SJSA1 (cell line): Measurements from ENCODE around the gene ZNF77. TPM values are rescaled to one million over a fixed set of nuclear protein-coding genes. Genes with fewer than 3 reads are reported as not detected.
"Not testable (repeated sequence)": the region's sequence is repeated elsewhere in the genome, so short reads cannot be mapped to it uniquely, and the experiment has no call there.

Experiments used
- DNase-seq, 2 experiments: peaks; one replicate each; pipeline ENCODE4 v3.0.0-alpha.2; 2015 to 2020; ENCODE audit warnings: low spot score in 2 of 2, low read depth in 1 of 2
- H3K27ac ChIP-seq: fragments of 250-450 bp; sonication (Bioruptor Pico); 2 replicates; pipeline ENCODE4 v1.5.1; 2020; ENCODE audit warnings: mild to moderate bottlenecking, moderate library complexity
- H3K27me3 ChIP-seq: fragments of 250-450 bp; sonication (Bioruptor Pico); replicated peaks from 2 replicates; pipeline ENCODE4 v1.5.1; 2020; ENCODE audit warnings: mild to moderate bottlenecking, moderate library complexity
- H3K36me3 ChIP-seq: fragments of 250-450 bp; sonication (Bioruptor Pico); 2 replicates; pipeline ENCODE4 v1.5.1; 2020; ENCODE audit warnings: mild to moderate bottlenecking
- H3K4me1 ChIP-seq: fragments of 250-450 bp; sonication (Bioruptor Pico); replicated peaks from 2 replicates; pipeline ENCODE4 v1.6.1; 2021; ENCODE audit warnings: mild to moderate bottlenecking
- H3K4me3 ChIP-seq: fragments of 250-450 bp; sonication (Bioruptor Pico); 2 replicates; pipeline ENCODE4 v1.5.1; 2020; ENCODE audit warnings: mild to moderate bottlenecking
- H3K9me3 ChIP-seq: fragments of 250-450 bp; sonication (Bioruptor Pico); replicated peaks from 2 replicates; pipeline ENCODE4 v1.5.1; 2020; ENCODE audit warnings: mild to moderate bottlenecking
- total RNA-seq: library from RNA; depleted of rRNA; stranded (reverse); fragments of >200 nt; shearing (Covaris generic); gene quantifications from 2 replicates; pipeline ENCODE4 v1.2.3, GENCODE V29; 2014

The ZNF77 gene
- total RNA-seq, 1 experiment from 2014 or later: 5.6 TPM

- no peak for DNase-seq
- H3K4me3 ChIP-seq: no peak overlapping the region
- H3K36me3 ChIP-seq: peaks cover 6% of the 10 kb centered on the region
- peaks cover 16% of the 10 kb centered on the region; the same call in 1 of the 2 replicates for H3K9me3 ChIP-seq
- no peaks in the 10 kb centered on the region for H3K27me3 ChIP-seq
- H3K4me1 ChIP-seq: no peaks in the 10 kb centered on the region
- H3K27ac ChIP-seq: no peak overlapping the region
These were observed 21.3 kb downstream of the ZNF77 start for GRCh38 chr19:2923510-2923909.

GRCh38 chr19:2922987-2923386 lies 21.8 kb downstream of the ZNF77 start:
- Histone ChIP-seq H3K4me1 (no peaks in the 10 kb centered on the region), H3K9me3 (peaks cover 16% of the 10 kb centered on the region; the same call in 1 of the 2 replicates), H3K27ac (no peak overlapping the region), H3K27me3 (no peaks in the 10 kb centered on the region), H3K36me3 (peaks cover 10% of the 10 kb centered on the region), H3K4me3 (no peak overlapping the region)
- DNase-seq: no peak

- Histone ChIP-seq H3K27ac (no peak overlapping the region), H3K9me3 (peaks cover 30% of the 10 kb centered on the region), H3K4me3 (no peak overlapping the region), H3K4me1 (no peaks in the 10 kb centered on the region), H3K36me3 (peaks cover 29% of the 10 kb centered on the region), H3K27me3 (no peaks in the 10 kb centered on the region)
- no peak for DNase-seq
These were observed 27.2 kb downstream of the ZNF77 start for GRCh38 chr19:2917275-2918184.

- Histone ChIP-seq H3K9me3 (peaks cover 28% of the 10 kb centered on the region), H3K36me3 (peaks cover 16% of the 10 kb centered on the region), H3K4me1 (no peaks in the 10 kb centered on the region), H3K27me3 (no peaks in the 10 kb centered on the region), H3K27ac (no peak overlapping the region), H3K4me3 (no peak overlapping the region)
- no peak for DNase-seq
These were observed 32.5 kb downstream of the ZNF77 start for GRCh38 chr19:2912306-2912705.

- Histone ChIP-seq H3K27ac (no peak overlapping the region), H3K4me1 (no peaks in the 10 kb centered on the region), H3K36me3 (no peaks in the 10 kb centered on the region), H3K4me3 (no peak overlapping the region), H3K27me3 (no peaks in the 10 kb centered on the region), H3K9me3 (no peaks in the 10 kb centered on the region; the same call in 1 of the 2 replicates)
- DNase-seq: no peak
These were observed 38.1 kb downstream of the ZNF77 start for GRCh38 chr19:2906631-2907195.

GRCh38 chr19:2905918-2906519 lies 38.8 kb downstream of the ZNF77 start:
- Histone ChIP-seq H3K27me3 (no peaks in the 10 kb centered on the region), H3K4me3 (no peak overlapping the region), H3K36me3 (no peaks in the 10 kb centered on the region), H3K9me3 (no peaks in the 10 kb centered on the region; the same call in 1 of the 2 replicates), H3K4me1 (no peaks in the 10 kb centered on the region), H3K27ac (no peak overlapping the region)
- no peak for DNase-seq

- not testable (repeated sequence) for H3K27ac ChIP-seq, H3K9me3 ChIP-seq, H3K27me3 ChIP-seq, DNase-seq, H3K36me3 ChIP-seq, H3K4me3 ChIP-seq, H3K4me1 ChIP-seq
These were observed 41.4 kb downstream of the ZNF77 start for GRCh38 chr19:2903326-2903725.

GRCh38 chr19:2902590-2903218 lies 42.1 kb downstream of the ZNF77 start:
- no peak overlapping the region for H3K27ac ChIP-seq
- no peak for DNase-seq

GRCh38 chr19:2900296-2901252 lies 44.2 kb downstream of the ZNF77 start, which contains the start of gene ZNF57:
Gene ZNF57 (plus strand): TSS chr19:2900928. CDS start chr19:2901046, 118 bp downstream.
- Histone ChIP-seq H3K9me3 (peaks cover 11% of the 10 kb centered on the region), H3K4me1 (no peaks in the 10 kb centered on the region), H3K27me3 (no peaks in the 10 kb centered on the region), H3K4me3 (peak within 1 kb of the TSS; percentile 69), H3K36me3 (no peaks in the 10 kb centered on the region), H3K27ac (no peak within 1 kb of the TSS)
- DNase-seq: peak; percentile 94 to 99

More at GRCh38 chr19:2902590-2903218, 42.1 kb downstream of the ZNF77 start:
- Histone ChIP-seq H3K4me3 (no peak overlapping the region), H3K9me3 (peaks cover 5% of the 10 kb centered on the region), H3K36me3 (no peaks in the 10 kb centered on the region), H3K4me1 (no peaks in the 10 kb centered on the region), H3K27me3 (no peaks in the 10 kb centered on the region)

GRCh38 chr19:2896694-2897093 lies 48.1 kb downstream of the ZNF77 start:
- no peak for DNase-seq

GRCh38 chr19:2890531-2890930 lies 54.2 kb downstream of the ZNF77 start:
- DNase-seq, H3K4me3 ChIP-seq, H3K27ac ChIP-seq, H3K4me1 ChIP-seq, H3K9me3 ChIP-seq, H3K36me3 ChIP-seq, H3K27me3 ChIP-seq: not testable (repeated sequence)

More at GRCh38 chr19:2896694-2897093, 48.1 kb downstream of the ZNF77 start:
- Histone ChIP-seq H3K36me3 (no peaks in the 10 kb centered on the region), H3K4me1 (no peaks in the 10 kb centered on the region), H3K27ac (no peak overlapping the region), H3K4me3 (no peak overlapping the region), H3K9me3 (peaks cover 11% of the 10 kb centered on the region), H3K27me3 (no peaks in the 10 kb centered on the region)

- Histone ChIP-seq H3K4me3 (no peak overlapping the region), H3K27me3 (no peaks in the 10 kb centered on the region), H3K9me3 (no peaks in the 10 kb centered on the region; the same call in 1 of the 2 replicates), H3K27ac (no peak overlapping the region), H3K36me3 (no peaks in the 10 kb centered on the region), H3K4me1 (no peaks in the 10 kb centered on the region)
- no peak for DNase-seq
These were observed 56.0 kb downstream of the ZNF77 start for GRCh38 chr19:2888731-2889224.
